Prostate gland (tissue), 2 donors: ENCODE measurements around the gene RAB5B. TPM values are rescaled to one million over a fixed set of nuclear protein-coding genes. Genes with fewer than 3 reads are reported as not detected.

ENCODE experiments used
- DNase-seq: peaks from one replicate; pipeline ENCODE4 v3.0.0-alpha.2; 2019; ENCODE audit warnings: low spot score
- H3K27ac ChIP-seq, 2 donors: fragments of 200-600 bp; sonication (generic); 2 replicates each; pipeline ENCODE4 v1.5.1; 2017 to 2019
- H3K27me3 ChIP-seq: fragments of 200-600 bp; sonication (generic); replicated peaks from 2 replicates; pipeline ENCODE4 v1.5.1; 2019; ENCODE audit not compliant: insufficient read depth
- H3K36me3 ChIP-seq, 2 donors: fragments of 200-600 bp; sonication (generic); 1 replicate in 1 of 2; 2 replicates in 1 of 2; pipeline versions ENCODE4 v1.5.1 to v1.8.1; 2017 to 2019
- H3K4me1 ChIP-seq: fragments of 200-600 bp; sonication (generic); replicated peaks from 2 replicates; pipeline ENCODE4 v1.5.1; 2019
- H3K4me3 ChIP-seq, 2 donors: fragments of 200-600 bp; sonication (generic); 2 replicates each; pipeline ENCODE4 v1.5.1; 2017 to 2019
- H3K9me3 ChIP-seq: fragments of 200-600 bp; sonication (generic); 2 replicates; pipeline ENCODE4 v1.5.1; 2017
- POLR2A ChIP-seq: fragments of 450-650 bp; IDR thresholded peaks from one replicate; pipeline ENCODE4 v1.6.1; 2016; ENCODE audit warnings: antibody characterized with exemption, mild to moderate bottlenecking
- POLR2AphosphoS5 ChIP-seq: sonication (generic); formaldehyde crosslinking; IDR thresholded peaks from one replicate; pipeline ENCODE4 v1.6.1; 2017; ENCODE audit warnings: antibody characterized with exemption
- WGBS: methylation state at CpG from one replicate; pipeline ENCODE4 v1.1.5; 2018; 5-methylcytosine and 5-hydroxymethylcytosine counted together
- intact Hi-C: fragments of 100-400 bp; cut with DNase I; formaldehyde crosslinking; loops from one replicate; pipeline ENCODE4 v1.14.2; 2022
- total RNA-seq, 2 donors: library from RNA; depleted of rRNA; stranded (reverse); fragments of >200 nt; gene quantifications; one replicate each; pipeline ENCODE4 v1.1.0, GENCODE V29; 2016
- TF ChIP-seq, protein P1 (sequence below), 4 experiments: fragments of 200-600 bp in 2 of 4; fragments of 450-650 bp in 2 of 4; sonication (generic) in 2 of 4; IDR thresholded peaks; 1 replicate in 3 of 4; 2 replicates in 1 of 4; pipeline ENCODE4 v1.5.1; 2016 to 2019; ENCODE audit warnings: antibody characterized with exemption in 4 of 4, mild to moderate bottlenecking in 2 of 4, moderate library complexity in 2 of 4

RAB5B gene
- total RNA-seq, 2 donors from 2014 or later, result 82.5 to 191 TPM

DNA sequence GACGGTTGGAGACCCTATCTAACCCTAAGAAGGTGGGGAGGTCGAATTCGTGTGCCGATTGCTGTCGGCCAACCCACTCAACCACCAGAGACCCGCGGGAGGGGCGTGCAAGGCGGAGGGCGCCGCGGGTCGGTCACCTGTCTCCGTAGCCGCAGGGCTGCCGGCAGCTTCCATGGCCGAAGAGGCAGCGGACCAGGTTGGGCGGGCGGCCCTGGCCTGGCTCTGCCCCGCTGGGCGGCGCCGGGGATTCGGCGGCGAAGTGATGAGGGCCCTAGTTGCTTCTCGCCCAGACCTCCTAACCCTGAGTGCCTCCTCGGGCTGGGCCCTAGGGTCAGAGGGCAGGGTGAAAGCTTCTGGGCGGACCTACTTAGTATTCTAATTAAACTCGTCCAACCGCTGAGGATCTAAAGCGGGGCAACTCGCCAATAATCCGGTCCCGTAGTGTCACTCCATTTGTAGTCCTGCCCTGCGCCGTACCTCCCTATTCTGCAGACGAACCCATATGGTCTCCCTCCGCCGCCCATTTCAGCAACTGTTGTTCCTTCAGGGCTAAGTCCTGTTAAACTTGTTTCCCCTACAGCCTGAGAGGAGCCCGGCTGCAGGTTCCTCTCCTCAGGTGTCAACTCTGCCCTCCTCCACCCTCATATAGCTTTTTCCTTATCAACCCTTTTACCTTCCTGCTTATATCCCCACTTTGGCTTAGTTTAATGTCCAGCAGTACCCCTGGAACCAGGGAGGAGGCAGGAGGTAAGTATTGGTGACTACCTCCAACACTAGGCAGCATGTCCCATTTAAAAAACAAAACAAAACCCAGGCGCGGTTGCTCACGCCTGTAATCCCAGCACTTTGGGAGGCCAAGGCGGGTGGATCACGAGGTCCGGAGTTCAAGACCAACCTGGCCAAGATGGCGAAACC is 46.0 kb upstream of the RAB5B start, which contains the start of gene PYM1:
PYM1 (minus strand) TSS at position 307 of the 915 bp plus-strand sequence; CDS start at position 174, 133 bp downstream.
- H3K9me3 ChIP-seq, result no peaks in the 10 kb centered on the region
- TF ChIP-seq POLR2A, result peak; percentile 16
- peak; percentile 29 for TF ChIP-seq POLR2AphosphoS5
- TF ChIP-seq, protein P1, sequence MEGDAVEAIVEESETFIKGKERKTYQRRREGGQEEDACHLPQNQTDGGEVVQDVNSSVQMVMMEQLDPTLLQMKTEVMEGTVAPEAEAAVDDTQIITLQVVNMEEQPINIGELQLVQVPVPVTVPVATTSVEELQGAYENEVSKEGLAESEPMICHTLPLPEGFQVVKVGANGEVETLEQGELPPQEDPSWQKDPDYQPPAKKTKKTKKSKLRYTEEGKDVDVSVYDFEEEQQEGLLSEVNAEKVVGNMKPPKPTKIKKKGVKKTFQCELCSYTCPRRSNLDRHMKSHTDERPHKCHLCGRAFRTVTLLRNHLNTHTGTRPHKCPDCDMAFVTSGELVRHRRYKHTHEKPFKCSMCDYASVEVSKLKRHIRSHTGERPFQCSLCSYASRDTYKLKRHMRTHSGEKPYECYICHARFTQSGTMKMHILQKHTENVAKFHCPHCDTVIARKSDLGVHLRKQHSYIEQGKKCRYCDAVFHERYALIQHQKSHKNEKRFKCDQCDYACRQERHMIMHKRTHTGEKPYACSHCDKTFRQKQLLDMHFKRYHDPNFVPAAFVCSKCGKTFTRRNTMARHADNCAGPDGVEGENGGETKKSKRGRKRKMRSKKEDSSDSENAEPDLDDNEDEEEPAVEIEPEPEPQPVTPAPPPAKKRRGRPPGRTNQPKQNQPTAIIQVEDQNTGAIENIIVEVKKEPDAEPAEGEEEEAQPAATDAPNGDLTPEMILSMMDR (IDR thresholded peaks at IDR 0.05), result peak in 1 of 4 experiments; percentile 9
- intact Hi-C loops, result loop anchor here (2.0 to 5.0 kb wide), 3 partner anchors 97 to 201 kb away; partner anchors contain the start of genes CD63, ORMDL2 and SARNP

DNA sequence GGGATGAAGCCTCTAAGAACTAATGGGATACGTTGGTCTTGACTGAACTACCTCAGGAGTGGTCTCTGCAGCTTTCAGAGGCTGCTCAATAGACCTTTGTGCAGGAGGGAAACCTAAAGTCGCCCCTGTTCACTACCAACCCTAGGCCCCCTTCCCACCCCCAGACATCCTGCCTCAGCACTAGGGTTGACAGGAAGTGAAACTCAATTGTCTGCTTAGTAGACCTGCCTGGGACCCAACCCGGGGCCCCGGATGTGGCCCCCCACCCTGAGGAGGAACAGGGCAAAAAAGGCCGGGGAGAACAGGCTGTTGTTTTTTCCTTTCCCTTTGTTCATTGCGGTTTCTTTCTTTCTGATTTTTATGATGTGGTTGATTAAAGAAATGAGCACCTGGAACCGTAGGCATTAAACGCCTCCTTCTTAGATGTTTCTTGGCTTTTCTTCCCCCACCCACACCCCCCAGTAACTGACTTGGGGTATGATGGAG is 44.5 kb upstream of the RAB5B start:
- H3K36me3 ChIP-seq, result no peaks in the 10 kb centered on the region
- 37% methylated on average over 8 of the region's 8 CpGs for WGBS
- H3K27me3 ChIP-seq, result no peaks in the 10 kb centered on the region
- no peak for DNase-seq
- H3K4me1 ChIP-seq, result peaks cover 4% of the 10 kb centered on the region
- H3K27ac ChIP-seq, result peak overlapping the region; percentile 94 to 97
- no peaks in the 10 kb centered on the region for H3K9me3 ChIP-seq
- no peak for TF ChIP-seq POLR2A
- TF ChIP-seq, protein P1 (IDR thresholded peaks at IDR 0.05), result no peak
- TF ChIP-seq POLR2AphosphoS5, result no peak
- intact Hi-C loops, result loop anchor here (5.0 kb wide), 2 partner anchors 112 to 202 kb away; partner anchors contain the start of genes CD63, ORMDL2 and SARNP
- H3K4me3 ChIP-seq, result no peak overlapping the region

More for the DNA sequence above, 46.0 kb upstream of the RAB5B start, which contains the start of gene PYM1:
- Histone ChIP-seq H3K4me3 (peak within 1 kb of the TSS; percentile 73 to 93), H3K27ac (peak within 1 kb of the TSS; percentile 94 to 97), H3K36me3 (no peaks in the 10 kb centered on the region), H3K27me3 (no peaks in the 10 kb centered on the region), H3K4me1 (no peaks in the 10 kb centered on the region)
- WGBS, result 5% methylated on average over 48 of the region's 49 CpGs
- peak; percentile 80 for DNase-seq

DNA sequence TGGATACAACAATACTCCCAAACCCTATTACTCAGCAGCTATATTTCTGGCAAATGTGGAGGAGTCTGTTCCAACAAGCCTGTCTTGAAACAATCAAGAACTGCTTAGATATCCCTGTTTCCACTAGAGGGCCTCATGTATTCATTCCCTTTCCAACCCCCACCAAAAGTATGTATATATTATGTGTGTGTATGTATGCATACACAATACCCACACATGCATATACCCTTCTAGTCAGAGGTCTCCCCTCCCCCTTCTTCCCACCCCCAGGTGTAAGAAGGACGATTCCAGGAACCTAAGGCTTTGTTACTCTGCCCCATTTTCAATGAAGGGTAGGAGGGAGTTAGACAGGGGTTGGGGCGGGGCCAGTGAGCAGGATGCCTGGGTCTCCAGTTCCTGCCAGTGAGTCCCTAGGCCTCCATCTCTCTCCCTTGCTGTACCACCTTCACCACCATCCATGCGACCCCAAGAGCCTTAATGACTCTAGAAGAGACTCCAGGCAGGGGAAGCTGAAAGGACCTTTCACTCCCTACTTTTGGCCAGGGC is 43.0 kb upstream of the RAB5B start, which contains the start of gene DGKA:
DGKA (plus strand) TSS at position 392 of the 546 bp plus-strand sequence. CDS start 5,342 bp downstream, outside the sequence.
- intact Hi-C loops, result no loop called here
- TF ChIP-seq POLR2A, result no peak
- TF ChIP-seq, protein P1 (IDR thresholded peaks at IDR 0.05), result peak; percentile 17 to 65 (median 42)
- TF ChIP-seq POLR2AphosphoS5, result peak; percentile 47
- Histone ChIP-seq H3K9me3 (no peaks in the 10 kb centered on the region), H3K4me1 (peaks cover 4% of the 10 kb centered on the region), H3K27ac (peak within 1 kb of the TSS; percentile 94 to 97), H3K27me3 (no peaks in the 10 kb centered on the region), H3K4me3 (peak within 1 kb of the TSS; percentile 69 to 73), H3K36me3 (no peaks in the 10 kb centered on the region)
- 47% methylated on average over 3 of the region's 3 CpGs for WGBS
- peak; percentile 26 for DNase-seq

DNA sequence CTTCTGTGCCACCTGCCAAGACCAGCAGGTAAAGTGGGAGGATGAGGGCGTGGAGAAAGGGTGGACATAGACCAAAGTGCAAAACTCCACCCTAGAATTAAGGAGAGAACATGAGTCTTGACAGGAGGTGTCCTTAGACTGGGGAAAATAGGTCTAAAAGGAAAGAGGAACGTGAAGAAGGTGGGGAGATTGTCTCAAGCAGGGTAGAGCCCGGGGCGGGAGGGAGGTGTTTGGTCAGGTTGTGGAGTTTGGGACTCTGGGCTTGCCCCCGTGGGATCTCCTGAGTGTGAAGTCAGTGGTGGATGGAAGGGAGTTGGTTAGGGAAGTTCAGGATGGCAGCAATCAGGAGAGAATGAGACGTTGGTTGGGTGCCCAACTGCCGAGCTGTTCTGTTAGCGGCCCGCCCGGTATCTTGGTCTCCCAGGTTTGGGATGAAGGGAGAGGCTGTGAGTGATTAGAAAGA is 42.5 kb upstream of the RAB5B start:
- TF ChIP-seq POLR2A (no peak), POLR2AphosphoS5 (no peak)
- TF ChIP-seq, protein P1 (IDR thresholded peaks at IDR 0.05), result no peak
- Histone ChIP-seq H3K4me1 (peaks cover 4% of the 10 kb centered on the region), H3K27ac (peak overlapping the region; percentile 94 to 97), H3K9me3 (no peaks in the 10 kb centered on the region), H3K27me3 (no peaks in the 10 kb centered on the region), H3K36me3 (no peaks in the 10 kb centered on the region), H3K4me3 (peak overlapping the region; percentile 69 to 73)
- DNase-seq, result no peak
- WGBS, result 8% methylated on average over 10 of the region's 10 CpGs
- intact Hi-C loops, result no loop called here
